GM23248 (cell line): ENCODE measurements around the gene CD74. TPM values are rescaled to one million over a fixed set of nuclear protein-coding genes. Genes with fewer than 3 reads are reported as not detected.
"Not testable (repeated sequence)": the region's sequence is repeated elsewhere in the genome, so short reads cannot be mapped to it uniquely, and the experiment has no call there.

Experiments
- DNase-seq: peaks from one replicate; pipeline ENCODE4 v3.0.0-alpha.2; 2015
- H2AFZ ChIP-seq: fragments of 200-600 bp; sonication (generic); 2 replicates; pipeline ENCODE4 v1.6.1; 2016; ENCODE audit warnings: antibody characterized with exemption
- H3F3A ChIP-seq: fragments of 200-600 bp; sonication (generic); 2 replicates; pipeline ENCODE4 v1.6.1; 2016; ENCODE audit warnings: mild to moderate bottlenecking, antibody characterized with exemption, mixed run types; ENCODE audit not compliant: insufficient read depth
- H3K27ac ChIP-seq: fragments of 200-600 bp; sonication (generic); 2 replicates; pipeline ENCODE4 v1.5.1; 2016; ENCODE audit warnings: mild to moderate bottlenecking
- H3K27me3 ChIP-seq: fragments of 200-600 bp; sonication (generic); replicated peaks from 2 replicates; pipeline ENCODE4 v1.6.1; 2016; ENCODE audit warnings: mild to moderate bottlenecking; ENCODE audit not compliant: insufficient read depth
- H3K36me3 ChIP-seq: fragments of 200-600 bp; sonication (generic); 2 replicates; pipeline ENCODE4 v1.6.1; 2016; ENCODE audit warnings: low read depth, mild to moderate bottlenecking
- H3K4me1 ChIP-seq: fragments of 200-600 bp; sonication (generic); 2 replicates; pipeline ENCODE4 v1.6.1; 2016; ENCODE audit warnings: mild to moderate bottlenecking; ENCODE audit not compliant: insufficient read depth
- H3K4me2 ChIP-seq: fragments of 200-600 bp; sonication (generic); one replicate; pipeline ENCODE4 v1.6.1; 2016; ENCODE audit warnings: mild to moderate bottlenecking; ENCODE audit not compliant: unreplicated experiment
- H3K4me3 ChIP-seq: fragments of 200-600 bp; sonication (generic); 2 replicates; pipeline ENCODE4 v1.5.1; 2016; ENCODE audit warnings: mild to moderate bottlenecking
- H3K79me2 ChIP-seq: fragments of 200-600 bp; sonication (generic); 2 replicates; pipeline ENCODE4 v1.6.1; 2016; ENCODE audit warnings: mild to moderate bottlenecking; ENCODE audit not compliant: insufficient read depth
- H3K9ac ChIP-seq: fragments of 200-600 bp; sonication (generic); 2 replicates; pipeline ENCODE4 v1.6.1; 2016; ENCODE audit warnings: mild to moderate bottlenecking
- H3K9me2 ChIP-seq: fragments of 200-600 bp; sonication (generic); 2 replicates; pipeline ENCODE4 v1.6.1; 2016; ENCODE audit warnings: mixed run types, mild to moderate bottlenecking, moderate library complexity; ENCODE audit not compliant: insufficient read depth
- H3K9me3 ChIP-seq: fragments of 200-600 bp; sonication (generic); one replicate; pipeline ENCODE4 v1.6.1; 2017; ENCODE audit warnings: low read depth
- H4K20me1 ChIP-seq: fragments of 200-600 bp; sonication (generic); 2 replicates; pipeline ENCODE4 v1.6.0; 2016; ENCODE audit not compliant: insufficient read depth
- EZH2 ChIP-seq: fragments of 200-600 bp; sonication (generic); IDR thresholded peaks from 2 replicates; pipeline ENCODE4 v1.6.1; 2018; ENCODE audit warnings: antibody characterized with exemption, mild to moderate bottlenecking; ENCODE audit not compliant: insufficient read depth, poor library complexity, severe bottlenecking
- EZH2phosphoT487 ChIP-seq: fragments of 200-600 bp; sonication (generic); IDR thresholded peaks from 2 replicates; pipeline ENCODE4 v1.6.1; 2018; ENCODE audit warnings: antibody characterized with exemption, moderate library complexity, mild to moderate bottlenecking, low read depth; ENCODE audit not compliant: insufficient read depth
- WGBS, 2 experiments: methylation state at CpG; one replicate each; pipeline ENCODE4 v1.1.6; 2015 to 2017; ENCODE audit warnings: low lambda C conversion rate in 2 of 2, low coverage in 1 of 2; ENCODE audit errors: missing lambda C conversion rate in 2 of 2; 5-methylcytosine and 5-hydroxymethylcytosine counted together
- in situ Hi-C: fragments of 300-500 bp; cut with MboI; formaldehyde crosslinking; loops from 2 replicates; pipeline ENCODE4 v1.15.0; 2020
- polyA plus RNA-seq: library from polyadenylated mRNA; unstranded; fragments of >200 nt; fragmentation: Nextera tagmentation; extraction: Ambion mirVana; gene quantifications from 2 replicates; pipeline ENCODE4 v1.2.1, GENCODE V29; 2016
- total RNA-seq: library from RNA; depleted of rRNA; stranded (reverse); fragments of >200 nt; shearing (Covaris generic); gene quantifications from 2 replicates; pipeline ENCODE4 v1.2.3, GENCODE V29; 2014

The CD74 gene
- total and polyA plus RNA-seq, 2 experiments from 2014 or later = 2.7 TPM; not detected in 1

- Histone ChIP-seq H3K36me3 (no peaks in the 10 kb centered on the region), H3K4me2 (no peak overlapping the region), H3K9me3 (no peaks in the 10 kb centered on the region), H3K79me2 (no peaks in the 10 kb centered on the region), H4K20me1 (no peaks in the 10 kb centered on the region), H2AFZ (no peak overlapping the region), H3K9me2 (no peaks in the 10 kb centered on the region), H3K9ac (no peak overlapping the region), H3K27me3 (no peaks in the 10 kb centered on the region), H3K4me1 (no peaks in the 10 kb centered on the region), H3K27ac (no peak overlapping the region), H3F3A (no peaks in the 10 kb centered on the region), H3K4me3 (no peak overlapping the region)
- DNase-seq = no peak
- in situ Hi-C loops = loop anchor here (25.0 kb wide), 1 partner anchor 591 kb away; no protein-coding TSS in a partner anchor
- WGBS, 2 experiments = 76 to 79% methylated on average over 17 to 18 of the region's 18 CpGs
- TF ChIP-seq EZH2phosphoT487 (no peak), EZH2 (no peak)
Measured at GRCh38 chr5:150428106-150428876, 15.6 kb upstream of the CD74 start.

DNA sequence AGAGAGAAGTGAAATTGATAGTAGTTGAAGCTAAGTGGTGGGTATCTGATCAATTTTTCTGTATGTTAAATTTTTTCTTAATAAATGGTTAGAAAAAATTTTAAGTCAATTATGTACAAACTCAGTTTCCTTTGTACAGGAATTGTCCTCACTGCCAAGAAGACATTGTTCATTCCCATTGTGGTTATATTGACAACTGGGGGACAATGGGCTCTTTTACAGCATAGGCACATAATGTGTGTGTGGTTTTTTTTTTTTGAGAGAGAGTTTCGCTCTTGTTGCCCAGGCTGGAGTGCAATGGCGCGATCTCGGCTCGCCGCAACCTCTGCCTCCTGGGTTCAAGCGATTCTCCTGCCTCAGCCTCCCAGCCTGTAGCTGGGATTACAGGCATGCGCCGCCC, 13.5 kb upstream of the CD74 start:
- H2AFZ ChIP-seq, H3K79me2 ChIP-seq, H4K20me1 ChIP-seq, DNase-seq, H3K4me1 ChIP-seq, H3F3A ChIP-seq, H3K27me3 ChIP-seq, H3K9ac ChIP-seq, H3K9me2 ChIP-seq, H3K27ac ChIP-seq, H3K4me2 ChIP-seq, H3K4me3 ChIP-seq, H3K36me3 ChIP-seq, H3K9me3 ChIP-seq: not testable (repeated sequence)
- in situ Hi-C loops = loop anchor here (25.0 kb wide), 1 partner anchor 589 kb away; no protein-coding TSS in a partner anchor
- 91 to 95% methylated on average over 9 of the region's 9 CpGs for WGBS, 2 experiments

GRCh38 chr5:150422758-150423157, 10.0 kb upstream of the CD74 start:
- WGBS, 2 experiments = 47 to 60% methylated on average over 3 of the region's 3 CpGs
- no peak overlapping the region for H2AFZ ChIP-seq
- H3F3A ChIP-seq = no peaks in the 10 kb centered on the region
- no peak overlapping the region for H3K4me2 ChIP-seq
- in situ Hi-C loops = no loop called here
- H4K20me1 ChIP-seq = no peaks in the 10 kb centered on the region
- H3K27ac ChIP-seq = no peak overlapping the region
- no peaks in the 10 kb centered on the region for H3K4me1 ChIP-seq
- H3K36me3 ChIP-seq = no peaks in the 10 kb centered on the region
- no peak for TF ChIP-seq EZH2
- no peak for TF ChIP-seq EZH2phosphoT487
- no peaks in the 10 kb centered on the region for H3K9me2 ChIP-seq
- no peak overlapping the region for H3K9ac ChIP-seq
- no peaks in the 10 kb centered on the region for H3K27me3 ChIP-seq
- H3K79me2 ChIP-seq = no peaks in the 10 kb centered on the region
- DNase-seq = no peak
- no peak overlapping the region for H3K4me3 ChIP-seq
- no peaks in the 10 kb centered on the region for H3K9me3 ChIP-seq

- TF ChIP-seq EZH2 = no peak
- TF ChIP-seq EZH2phosphoT487 = no peak
- 22 to 28% methylated on average over 4 of the region's 4 CpGs for WGBS, 2 experiments
- DNase-seq = no peak
Measured at GRCh38 chr5:150422075-150422474, 9.4 kb upstream of the CD74 start.

More at GRCh38 chr5:150422075-150422474, 9.4 kb upstream of the CD74 start:
- no peaks in the 10 kb centered on the region for H3F3A ChIP-seq
- H3K4me1 ChIP-seq = no peaks in the 10 kb centered on the region
- in situ Hi-C loops = no loop called here
- no peaks in the 10 kb centered on the region for H3K36me3 ChIP-seq
- H3K4me2 ChIP-seq = no peak overlapping the region
- no peaks in the 10 kb centered on the region for H4K20me1 ChIP-seq
- H3K9me2 ChIP-seq = no peaks in the 10 kb centered on the region
- H3K9me3 ChIP-seq = no peaks in the 10 kb centered on the region
- no peak overlapping the region for H3K4me3 ChIP-seq
- H3K9ac ChIP-seq = no peak overlapping the region
- no peaks in the 10 kb centered on the region for H3K27me3 ChIP-seq
- H3K79me2 ChIP-seq = no peaks in the 10 kb centered on the region
- H2AFZ ChIP-seq = no peak overlapping the region
- no peak overlapping the region for H3K27ac ChIP-seq
